Tibial nerve (tissue), 3 donors: ENCODE measurements around the gene TMEM61.

Experiments used
- CTCF ChIP-seq, 5 experiments: fragments of 200-600 bp in 3 of 5; fragments of 450-650 bp in 2 of 5; sonication (generic) in 3 of 5; IDR thresholded peaks; one replicate each; pipeline ENCODE4 v1.5.1; 2016 to 2019; ENCODE audit warnings: antibody characterized with exemption in 5 of 5, mild to moderate bottlenecking in 3 of 5, moderate library complexity in 2 of 5
- POLR2A ChIP-seq, 2 donors: fragments of 450-650 bp; IDR thresholded peaks; one replicate each; pipeline ENCODE4 v1.6.1; 2017; ENCODE audit warnings: antibody characterized with exemption in 2 of 2, mild to moderate bottlenecking in 2 of 2, moderate library complexity in 2 of 2

GRCh38 chr1:54970901-54971300 lies 9.5 kb upstream of the TMEM61 start:
- TF ChIP-seq POLR2A (IDR thresholded peaks at IDR 0.05) = no peak
- TF ChIP-seq CTCF (IDR thresholded peaks at IDR 0.05) = no peak
